ENCODE results near the gene ALKBH5. TPM values are rescaled to one million over a fixed set of nuclear protein-coding genes. Genes with fewer than 3 reads are reported as not detected.

Gene ALKBH5
- total RNA-seq, 1 experiment from 2014 or later: 119 TPM

DNA sequence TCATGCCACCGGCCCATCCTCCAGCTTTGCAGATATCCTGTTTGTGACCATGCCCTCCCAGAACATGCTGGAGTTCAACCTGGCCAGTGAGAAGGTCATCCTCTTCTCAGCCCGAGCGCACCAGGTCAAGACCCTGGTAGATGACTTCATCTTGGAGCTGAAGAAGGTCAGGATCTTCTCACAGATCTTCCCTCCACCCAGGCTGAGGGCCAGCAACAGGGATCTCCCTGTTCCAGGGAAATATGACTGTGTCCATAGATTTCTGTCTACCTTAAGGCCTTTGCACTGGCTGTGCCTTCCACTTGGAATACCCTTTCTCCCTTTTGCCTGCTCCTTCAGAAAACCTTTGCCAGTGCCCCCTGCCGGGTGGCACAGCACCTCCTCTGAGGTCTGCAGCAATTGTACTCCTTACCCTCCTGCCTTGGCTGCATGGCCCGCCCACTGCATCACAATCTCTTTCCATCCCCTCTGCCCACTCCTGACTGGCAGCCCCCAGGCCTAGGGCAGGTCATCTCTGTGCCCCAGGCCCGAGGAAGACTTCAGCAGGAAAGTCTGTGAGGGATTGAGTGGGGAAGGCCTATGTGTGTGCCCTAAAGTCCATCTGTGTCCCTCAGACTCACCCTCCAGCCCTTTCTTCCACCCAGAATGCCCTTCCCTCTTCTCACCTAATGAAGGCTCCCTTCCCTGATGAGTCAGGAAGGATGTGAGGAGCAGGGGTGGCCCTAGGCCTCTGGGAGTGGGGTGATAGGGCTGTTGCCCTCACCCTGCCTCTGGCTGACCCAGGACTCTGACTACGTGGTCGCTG is 27.3 kb upstream of the ALKBH5 start:
- no peaks in the 10 kb centered on the region for H3K9me3 ChIP-seq (ENCODE audit: low read depth, low read length, poor library complexity, severe bottlenecking)
- H3K27me3 ChIP-seq (replicated peaks; ENCODE audit: insufficient read depth, low read depth, low read length, poor library complexity): no peaks in the 10 kb centered on the region
- TF ChIP-seq EZH2 (IDR thresholded peaks at IDR 0.05; ENCODE audit: borderline replicate concordance, low read depth, low read length, poor library complexity, severe bottlenecking): no peak
- TF ChIP-seq, protein P1, sequence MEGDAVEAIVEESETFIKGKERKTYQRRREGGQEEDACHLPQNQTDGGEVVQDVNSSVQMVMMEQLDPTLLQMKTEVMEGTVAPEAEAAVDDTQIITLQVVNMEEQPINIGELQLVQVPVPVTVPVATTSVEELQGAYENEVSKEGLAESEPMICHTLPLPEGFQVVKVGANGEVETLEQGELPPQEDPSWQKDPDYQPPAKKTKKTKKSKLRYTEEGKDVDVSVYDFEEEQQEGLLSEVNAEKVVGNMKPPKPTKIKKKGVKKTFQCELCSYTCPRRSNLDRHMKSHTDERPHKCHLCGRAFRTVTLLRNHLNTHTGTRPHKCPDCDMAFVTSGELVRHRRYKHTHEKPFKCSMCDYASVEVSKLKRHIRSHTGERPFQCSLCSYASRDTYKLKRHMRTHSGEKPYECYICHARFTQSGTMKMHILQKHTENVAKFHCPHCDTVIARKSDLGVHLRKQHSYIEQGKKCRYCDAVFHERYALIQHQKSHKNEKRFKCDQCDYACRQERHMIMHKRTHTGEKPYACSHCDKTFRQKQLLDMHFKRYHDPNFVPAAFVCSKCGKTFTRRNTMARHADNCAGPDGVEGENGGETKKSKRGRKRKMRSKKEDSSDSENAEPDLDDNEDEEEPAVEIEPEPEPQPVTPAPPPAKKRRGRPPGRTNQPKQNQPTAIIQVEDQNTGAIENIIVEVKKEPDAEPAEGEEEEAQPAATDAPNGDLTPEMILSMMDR (conservative IDR thresholded peaks at IDR 0.05; ENCODE audit: low read depth, low read length): no peak
- H3K4me1 ChIP-seq (ENCODE audit: insufficient read depth, low read length, poor library complexity, severe bottlenecking): peaks cover 12% of the 10 kb centered on the region
- no TSS peak for BruUV-seq (replicated peaks)
- H3K27ac ChIP-seq (ENCODE audit: low read depth, low read length, poor library complexity, severe bottlenecking): no peak overlapping the region
- intact Hi-C loops (cut with micrococcal nuclease; ENCODE audit: unreplicated experiment): no loop called here
- no peak overlapping the region for H3K4me3 ChIP-seq (ENCODE audit: low read depth, low read length, poor library complexity, severe bottlenecking)
- ChIA-PET POLR2A (ENCODE audit: low non-redundant PET) (interaction anchor here (0.6 kb wide), 1 partner anchor 19 kb away, joined by 6 read pairs; no protein-coding TSS in a partner anchor), CTCF (interaction anchor here (0.7 kb wide), 1 partner anchor 271 kb away, joined by 3 read pairs; no protein-coding TSS in a partner anchor)
- H3K36me3 ChIP-seq (ENCODE audit: insufficient read depth, low read length, poor library complexity, severe bottlenecking): no peaks in the 10 kb centered on the region
- no peak for DNase-seq (ENCODE audit: low spot score)

DNA sequence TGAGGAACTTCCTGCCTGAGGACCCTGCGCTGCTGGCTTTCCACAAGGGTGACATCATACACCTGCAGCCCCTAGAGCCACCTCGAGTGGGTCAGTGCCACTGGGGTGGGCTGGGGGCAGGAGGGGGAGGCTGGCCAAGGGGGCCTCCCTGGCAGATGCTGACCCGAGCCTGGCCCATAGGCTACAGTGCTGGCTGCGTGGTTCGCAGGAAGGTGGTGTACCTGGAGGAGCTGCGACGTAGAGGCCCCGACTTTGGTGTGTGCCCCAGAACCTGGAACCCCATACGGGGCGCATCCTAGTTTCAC is 26.7 kb upstream of the ALKBH5 start:
- intact Hi-C loops (cut with micrococcal nuclease; ENCODE audit: unreplicated experiment): no loop called here
- DNase-seq (ENCODE audit: low spot score): no peak
- Histone ChIP-seq H3K27ac (ENCODE audit: low read depth, low read length, poor library complexity, severe bottlenecking) (no peak overlapping the region), H3K4me3 (ENCODE audit: low read depth, low read length, poor library complexity, severe bottlenecking) (no peak overlapping the region), H3K36me3 (ENCODE audit: insufficient read depth, low read length, poor library complexity, severe bottlenecking) (no peaks in the 10 kb centered on the region), H3K9me3 (ENCODE audit: low read depth, low read length, poor library complexity, severe bottlenecking) (no peaks in the 10 kb centered on the region), H3K27me3 (replicated peaks; ENCODE audit: insufficient read depth, low read depth, low read length, poor library complexity) (no peaks in the 10 kb centered on the region), H3K4me1 (ENCODE audit: insufficient read depth, low read length, poor library complexity, severe bottlenecking) (peaks cover 12% of the 10 kb centered on the region)
- no peak for TF ChIP-seq EZH2 (IDR thresholded peaks at IDR 0.05; ENCODE audit: borderline replicate concordance, low read depth, low read length, poor library complexity, severe bottlenecking)
- TF ChIP-seq, protein P1 (conservative IDR thresholded peaks at IDR 0.05; ENCODE audit: low read depth, low read length): no peak
- no TSS peak for BruUV-seq (replicated peaks)
- POLR2A ChIA-PET (ENCODE audit: low non-redundant PET): no interaction called here
- CTCF ChIA-PET: no interaction called here

DNA sequence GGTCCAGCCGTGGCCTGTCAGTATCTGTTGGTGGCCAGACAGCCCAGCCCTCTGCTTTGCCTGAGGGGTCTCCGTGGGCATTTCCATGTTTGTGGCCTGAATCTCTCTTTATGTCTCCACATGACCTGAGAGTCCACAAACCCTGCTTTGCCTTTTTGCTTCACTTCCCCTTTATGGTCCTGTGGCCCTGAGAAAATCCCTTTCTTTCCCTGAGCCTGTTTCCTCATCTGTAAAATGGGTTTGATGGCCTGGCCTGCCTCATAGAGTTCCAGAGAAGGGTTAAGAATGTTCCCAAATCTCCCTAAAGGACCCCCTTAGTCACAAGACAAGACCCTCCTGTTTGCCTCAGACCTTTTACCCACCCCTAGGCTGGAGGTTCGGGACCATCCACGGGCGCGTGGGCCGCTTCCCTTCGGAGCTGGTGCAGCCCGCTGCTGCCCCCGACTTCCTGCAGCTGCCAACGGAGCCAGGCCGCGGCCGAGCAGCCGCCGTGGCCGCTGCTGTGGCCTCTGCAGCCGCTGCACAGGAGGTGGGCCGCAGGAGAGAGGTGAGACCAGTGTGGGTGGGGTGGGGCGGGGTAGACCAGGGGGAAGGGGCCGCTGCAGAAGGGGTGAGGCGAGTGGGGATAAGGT is 26.2 kb upstream of the ALKBH5 start:
- ChIA-PET CTCF (no interaction called here), POLR2A (ENCODE audit: low non-redundant PET) (no interaction called here)
- intact Hi-C loops (cut with micrococcal nuclease; ENCODE audit: unreplicated experiment): no loop called here

More for the DNA sequence above, 26.2 kb upstream of the ALKBH5 start:
- no peak for DNase-seq (ENCODE audit: low spot score)
- TF ChIP-seq, protein P1 (conservative IDR thresholded peaks at IDR 0.05; ENCODE audit: low read depth, low read length): no peak
- TF ChIP-seq EZH2 (IDR thresholded peaks at IDR 0.05; ENCODE audit: borderline replicate concordance, low read depth, low read length, poor library complexity, severe bottlenecking): no peak
- Histone ChIP-seq H3K27ac (ENCODE audit: low read depth, low read length, poor library complexity, severe bottlenecking) (no peak overlapping the region), H3K4me3 (ENCODE audit: low read depth, low read length, poor library complexity, severe bottlenecking) (no peak overlapping the region), H3K4me1 (ENCODE audit: insufficient read depth, low read length, poor library complexity, severe bottlenecking) (peaks cover 12% of the 10 kb centered on the region), H3K27me3 (replicated peaks; ENCODE audit: insufficient read depth, low read depth, low read length, poor library complexity) (no peaks in the 10 kb centered on the region), H3K36me3 (ENCODE audit: insufficient read depth, low read length, poor library complexity, severe bottlenecking) (no peaks in the 10 kb centered on the region), H3K9me3 (ENCODE audit: low read depth, low read length, poor library complexity, severe bottlenecking) (no peaks in the 10 kb centered on the region)
- BruUV-seq (replicated peaks): no TSS peak

All from A673 (cell line).